Neural cell (in vitro differentiated cells): ENCODE data around the gene PDLIM1. TPM values are rescaled to one million over a fixed set of nuclear protein-coding genes. Genes with fewer than 3 reads are reported as not detected.
A peak's percentile ranks its signal among the peaks of the same experiment; 100 is the strongest.

Source experiments
- H2AFZ ChIP-seq: fragments of 200-600, 300-800 bp; sonication (generic), shearing (Covaris generic); 2 replicates; pipeline ENCODE4 v1.6.0; 2014; ENCODE audit warnings: low read depth, mild to moderate bottlenecking, antibody characterized with exemption, low read length, moderate library complexity
- H3F3A ChIP-seq: fragments of 200-600 bp; shearing (Covaris generic); 2 replicates; pipeline ENCODE4 v1.6.1; 2016; ENCODE audit warnings: mild to moderate bottlenecking, moderate library complexity, mixed read lengths, antibody characterized with exemption, low read length; ENCODE audit not compliant: insufficient read depth, poor library complexity, severe bottlenecking
- H3K27ac ChIP-seq: fragments of 200-600, 300-800 bp; sonication (generic), shearing (Covaris generic); 2 replicates; pipeline ENCODE4 v1.5.1; 2014; ENCODE audit warnings: mild to moderate bottlenecking, low read length, moderate library complexity
- H3K27me3 ChIP-seq: fragments of 300-800, 200-600 bp; sonication (generic), shearing (Covaris generic); 2 replicates; pipeline ENCODE4 v1.6.0; 2014; ENCODE audit warnings: mild to moderate bottlenecking, low read depth, low read length, moderate library complexity; ENCODE audit not compliant: insufficient read depth
- H3K36me3 ChIP-seq: fragments of 300-800, 200-600 bp; sonication (generic), shearing (Covaris generic); 2 replicates; pipeline ENCODE4 v1.5.1; 2014; ENCODE audit warnings: mild to moderate bottlenecking, antibody characterized with exemption, low read length, moderate library complexity; ENCODE audit not compliant: insufficient read depth
- H3K4me2 ChIP-seq: fragments of 300-800, 200-600 bp; sonication (generic), shearing (Covaris generic); 2 replicates; pipeline ENCODE4 v1.6.0; 2014; ENCODE audit warnings: mild to moderate bottlenecking, low read length
- H3K4me3 ChIP-seq: fragments of 300-800, 200-600 bp; sonication (generic), shearing (Covaris generic); 2 replicates; pipeline ENCODE4 v1.5.1; 2014; ENCODE audit warnings: mild to moderate bottlenecking, low read length, moderate library complexity
- H3K79me2 ChIP-seq: fragments of 200-600 bp; shearing (Covaris generic); replicated peaks from 2 replicates; pipeline ENCODE4 v1.6.0; 2014; ENCODE audit warnings: mild to moderate bottlenecking, low read length, moderate library complexity; ENCODE audit not compliant: insufficient read depth
- H3K9ac ChIP-seq: fragments of 300-800, 200-600 bp; sonication (generic), shearing (Covaris generic); 2 replicates; pipeline ENCODE4 v1.6.1; 2016; ENCODE audit warnings: mild to moderate bottlenecking, low read length, mixed read lengths
- H3K9me2 ChIP-seq: fragments of 200-600 bp; shearing (Covaris generic); 2 replicates; pipeline ENCODE4 v1.6.1; 2016; ENCODE audit warnings: mild to moderate bottlenecking, low read length, mixed read lengths; ENCODE audit not compliant: insufficient read depth
- H3K9me3 ChIP-seq: fragments of 200-600, 300-800 bp; sonication (generic), shearing (Covaris generic); 2 replicates; pipeline ENCODE4 v1.6.1; 2016; ENCODE audit warnings: mild to moderate bottlenecking, mixed run types, low read length, moderate library complexity, mixed read lengths
- H4K20me1 ChIP-seq: fragments of 200-600 bp; shearing (Covaris generic); 2 replicates; pipeline ENCODE4 v1.6.1; 2016; ENCODE audit warnings: mild to moderate bottlenecking, mixed run types; ENCODE audit not compliant: insufficient read depth
- EP300 ChIP-seq: fragments of 450-650 bp; conservative IDR thresholded peaks from 2 replicates; pipeline ENCODE4 v1.6.1; 2014; ENCODE audit warnings: antibody characterized with exemption, mild to moderate bottlenecking, moderate library complexity; ENCODE audit not compliant: poor library complexity, severe bottlenecking
- EZH2 ChIP-seq: fragments of 200-600, 300-800 bp; shearing (Covaris generic), sonication (generic); IDR thresholded peaks from 2 replicates; pipeline ENCODE4 v1.6.1; 2014; ENCODE audit warnings: antibody characterized with exemption, low read length, borderline replicate concordance, mild to moderate bottlenecking; ENCODE audit not compliant: insufficient read depth, poor library complexity, severe bottlenecking
- MXI1 ChIP-seq: fragments of 450-650 bp; conservative IDR thresholded peaks from 2 replicates; pipeline ENCODE4 v1.6.1; 2014; ENCODE audit warnings: antibody characterized with exemption, mild to moderate bottlenecking; ENCODE audit not compliant: poor library complexity, severe bottlenecking
- POLR2AphosphoS5 ChIP-seq: IDR thresholded peaks from 2 replicates; pipeline ENCODE4 v1.6.1; 2012
- RAD21 ChIP-seq: fragments of 450-650 bp; conservative IDR thresholded peaks from 2 replicates; pipeline ENCODE4 v1.6.1; 2014; ENCODE audit warnings: antibody characterized with exemption, mild to moderate bottlenecking, moderate library complexity
- SMC3 ChIP-seq: fragments of 450-650 bp; conservative IDR thresholded peaks from 2 replicates; pipeline ENCODE4 v1.6.1; 2014; ENCODE audit warnings: antibody characterized with exemption, mild to moderate bottlenecking, moderate library complexity; ENCODE audit not compliant: poor library complexity
- TAF1 ChIP-seq: IDR thresholded peaks from 2 replicates; pipeline ENCODE4 v1.6.1; 2012; ENCODE audit warnings: low read depth
- polyA minus RNA-seq: library from RNA; depleted of rRNA, polyadenylated mRNA; stranded (reverse); fragments of >200 nt; gene quantifications from 2 replicates; pipeline ENCODE4 v1.2.3, GENCODE V29; 2014
- polyA plus RNA-seq: library from polyadenylated mRNA; depleted of rRNA; stranded (reverse); fragments of >200 nt; gene quantifications from 2 replicates; pipeline ENCODE4 v1.2.3, GENCODE V29; 2014
- TF ChIP-seq, protein P1 (sequence below): IDR thresholded peaks from 2 replicates; pipeline ENCODE4 v1.6.1; 2012; ENCODE audit warnings: borderline replicate concordance
- TF ChIP-seq, protein P2 (sequence below): fragments of 450-650 bp; IDR thresholded peaks from 2 replicates; pipeline ENCODE4 v1.5.1; 2014; ENCODE audit warnings: antibody characterized with exemption, mild to moderate bottlenecking, moderate library complexity; ENCODE audit not compliant: poor library complexity, severe bottlenecking

Gene PDLIM1, protein sequence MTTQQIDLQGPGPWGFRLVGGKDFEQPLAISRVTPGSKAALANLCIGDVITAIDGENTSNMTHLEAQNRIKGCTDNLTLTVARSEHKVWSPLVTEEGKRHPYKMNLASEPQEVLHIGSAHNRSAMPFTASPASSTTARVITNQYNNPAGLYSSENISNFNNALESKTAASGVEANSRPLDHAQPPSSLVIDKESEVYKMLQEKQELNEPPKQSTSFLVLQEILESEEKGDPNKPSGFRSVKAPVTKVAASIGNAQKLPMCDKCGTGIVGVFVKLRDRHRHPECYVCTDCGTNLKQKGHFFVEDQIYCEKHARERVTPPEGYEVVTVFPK
- 1.0 and 1.5 TPM in 2 replicates for polyA plus RNA-seq
- polyA minus RNA-seq = 0.49 and 1.3 TPM in 2 replicates

DNA sequence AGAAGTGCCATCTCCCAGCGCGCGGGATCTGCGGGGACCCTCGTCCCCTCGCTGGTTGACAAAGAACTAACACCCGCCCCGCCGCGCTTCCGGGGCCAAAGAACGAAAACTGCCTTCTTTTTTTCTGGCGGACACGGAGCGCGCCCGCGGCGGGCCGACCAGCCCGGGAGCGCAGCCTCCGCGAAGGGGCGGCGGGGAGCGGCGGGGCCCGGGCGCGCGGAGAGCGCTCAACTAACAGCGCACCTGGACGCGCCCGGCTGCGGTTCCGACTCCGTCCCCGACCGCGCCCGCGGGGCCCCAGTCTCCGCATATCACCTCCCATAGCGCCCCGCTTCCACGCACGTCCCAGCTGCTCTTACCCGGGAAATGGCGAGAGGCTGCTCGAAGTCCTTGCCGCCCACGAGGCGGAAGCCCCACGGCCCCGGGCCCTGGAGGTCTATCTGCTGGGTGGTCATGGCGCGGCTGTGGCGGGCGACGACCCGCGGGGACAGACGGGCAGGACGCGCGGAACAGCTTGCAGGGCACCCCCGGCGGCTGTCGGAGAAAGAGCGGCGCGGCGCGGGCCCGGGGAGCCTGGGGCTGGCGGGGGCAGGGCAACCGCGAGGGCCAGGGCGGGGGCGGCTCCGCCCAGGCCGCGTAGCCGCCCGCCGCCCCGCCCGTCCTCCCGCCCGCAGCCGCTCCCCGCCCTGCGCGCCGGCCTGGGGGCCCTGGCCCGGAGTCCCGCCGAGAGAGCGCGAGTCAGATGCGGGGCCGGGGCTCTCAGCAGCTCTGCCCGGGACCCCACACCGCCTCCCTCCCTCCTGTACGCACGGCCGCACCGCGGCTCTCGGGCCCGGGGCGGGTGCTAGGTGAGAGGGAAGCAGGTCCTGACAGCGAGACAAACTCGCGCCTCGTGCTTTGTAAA is at the start of gene PDLIM1:
PDLIM1 (minus strand) TSS at position 543 of the 904 bp plus-strand sequence; CDS start at position 455, 88 bp downstream.
- Histone ChIP-seq H3K4me2 (no peak within 1 kb of the TSS), H3K4me3 (peak within 1 kb of the TSS; percentile 72), H3F3A (no peaks in the 10 kb centered on the region), H2AFZ (no peak within 1 kb of the TSS), H3K79me2 (no peaks in the 10 kb centered on the region), H3K27ac (no peak within 1 kb of the TSS), H3K9me3 (no peaks in the 10 kb centered on the region), H3K36me3 (no peaks in the 10 kb centered on the region), H3K9ac (peak within 1 kb of the TSS; percentile 48), H4K20me1 (no peaks in the 10 kb centered on the region), H3K9me2 (no peaks in the 10 kb centered on the region), H3K27me3 (peaks cover 39% of the 10 kb centered on the region)
- TF ChIP-seq EP300 = no peak
- no peak for TF ChIP-seq SMC3
- no peak for TF ChIP-seq EZH2
- TF ChIP-seq, protein P1, sequence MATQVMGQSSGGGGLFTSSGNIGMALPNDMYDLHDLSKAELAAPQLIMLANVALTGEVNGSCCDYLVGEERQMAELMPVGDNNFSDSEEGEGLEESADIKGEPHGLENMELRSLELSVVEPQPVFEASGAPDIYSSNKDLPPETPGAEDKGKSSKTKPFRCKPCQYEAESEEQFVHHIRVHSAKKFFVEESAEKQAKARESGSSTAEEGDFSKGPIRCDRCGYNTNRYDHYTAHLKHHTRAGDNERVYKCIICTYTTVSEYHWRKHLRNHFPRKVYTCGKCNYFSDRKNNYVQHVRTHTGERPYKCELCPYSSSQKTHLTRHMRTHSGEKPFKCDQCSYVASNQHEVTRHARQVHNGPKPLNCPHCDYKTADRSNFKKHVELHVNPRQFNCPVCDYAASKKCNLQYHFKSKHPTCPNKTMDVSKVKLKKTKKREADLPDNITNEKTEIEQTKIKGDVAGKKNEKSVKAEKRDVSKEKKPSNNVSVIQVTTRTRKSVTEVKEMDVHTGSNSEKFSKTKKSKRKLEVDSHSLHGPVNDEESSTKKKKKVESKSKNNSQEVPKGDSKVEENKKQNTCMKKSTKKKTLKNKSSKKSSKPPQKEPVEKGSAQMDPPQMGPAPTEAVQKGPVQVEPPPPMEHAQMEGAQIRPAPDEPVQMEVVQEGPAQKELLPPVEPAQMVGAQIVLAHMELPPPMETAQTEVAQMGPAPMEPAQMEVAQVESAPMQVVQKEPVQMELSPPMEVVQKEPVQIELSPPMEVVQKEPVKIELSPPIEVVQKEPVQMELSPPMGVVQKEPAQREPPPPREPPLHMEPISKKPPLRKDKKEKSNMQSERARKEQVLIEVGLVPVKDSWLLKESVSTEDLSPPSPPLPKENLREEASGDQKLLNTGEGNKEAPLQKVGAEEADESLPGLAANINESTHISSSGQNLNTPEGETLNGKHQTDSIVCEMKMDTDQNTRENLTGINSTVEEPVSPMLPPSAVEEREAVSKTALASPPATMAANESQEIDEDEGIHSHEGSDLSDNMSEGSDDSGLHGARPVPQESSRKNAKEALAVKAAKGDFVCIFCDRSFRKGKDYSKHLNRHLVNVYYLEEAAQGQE = no peak
- TF ChIP-seq POLR2AphosphoS5 = peak; percentile 7
- peak; percentile 30 for TF ChIP-seq MXI1
- TF ChIP-seq, protein P2, sequence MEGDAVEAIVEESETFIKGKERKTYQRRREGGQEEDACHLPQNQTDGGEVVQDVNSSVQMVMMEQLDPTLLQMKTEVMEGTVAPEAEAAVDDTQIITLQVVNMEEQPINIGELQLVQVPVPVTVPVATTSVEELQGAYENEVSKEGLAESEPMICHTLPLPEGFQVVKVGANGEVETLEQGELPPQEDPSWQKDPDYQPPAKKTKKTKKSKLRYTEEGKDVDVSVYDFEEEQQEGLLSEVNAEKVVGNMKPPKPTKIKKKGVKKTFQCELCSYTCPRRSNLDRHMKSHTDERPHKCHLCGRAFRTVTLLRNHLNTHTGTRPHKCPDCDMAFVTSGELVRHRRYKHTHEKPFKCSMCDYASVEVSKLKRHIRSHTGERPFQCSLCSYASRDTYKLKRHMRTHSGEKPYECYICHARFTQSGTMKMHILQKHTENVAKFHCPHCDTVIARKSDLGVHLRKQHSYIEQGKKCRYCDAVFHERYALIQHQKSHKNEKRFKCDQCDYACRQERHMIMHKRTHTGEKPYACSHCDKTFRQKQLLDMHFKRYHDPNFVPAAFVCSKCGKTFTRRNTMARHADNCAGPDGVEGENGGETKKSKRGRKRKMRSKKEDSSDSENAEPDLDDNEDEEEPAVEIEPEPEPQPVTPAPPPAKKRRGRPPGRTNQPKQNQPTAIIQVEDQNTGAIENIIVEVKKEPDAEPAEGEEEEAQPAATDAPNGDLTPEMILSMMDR = peak; percentile 48
- TF ChIP-seq TAF1 = no peak
- TF ChIP-seq RAD21 = no peak

DNA sequence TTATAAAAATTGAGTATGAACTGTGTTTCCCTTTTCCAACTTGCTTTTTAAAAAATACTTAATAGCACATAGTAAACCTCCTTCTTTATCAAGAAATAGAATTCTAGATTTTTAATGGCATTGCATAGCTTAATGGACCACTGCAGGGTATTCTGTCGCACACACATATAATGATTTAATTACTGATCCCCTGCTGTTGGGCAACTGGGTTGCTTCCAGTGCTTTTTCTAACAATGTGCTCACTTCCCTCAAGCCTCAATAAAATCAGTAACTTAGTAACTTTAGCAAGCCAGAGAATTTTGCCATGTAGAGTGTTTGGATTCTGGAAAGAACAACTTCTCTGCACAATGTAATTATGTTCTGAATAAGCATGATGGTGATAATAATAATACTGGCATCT is 49.1 kb upstream of the PDLIM1 start:
- H4K20me1 ChIP-seq = no peaks in the 10 kb centered on the region
- no peak for TF ChIP-seq RAD21
- no peak for TF ChIP-seq POLR2AphosphoS5
- TF ChIP-seq, protein P2 = no peak
- no peaks in the 10 kb centered on the region for H3K9me3 ChIP-seq
- H3K36me3 ChIP-seq = no peaks in the 10 kb centered on the region
- no peak overlapping the region for H3K9ac ChIP-seq
- no peak overlapping the region for H3K27ac ChIP-seq
- no peak overlapping the region for H3K4me2 ChIP-seq
- no peaks in the 10 kb centered on the region for H3K27me3 ChIP-seq
- no peak overlapping the region for H2AFZ ChIP-seq
- no peaks in the 10 kb centered on the region for H3F3A ChIP-seq
- H3K4me3 ChIP-seq = no peak overlapping the region
- no peaks in the 10 kb centered on the region for H3K9me2 ChIP-seq
- H3K79me2 ChIP-seq = no peaks in the 10 kb centered on the region
